ENCODE results near the gene PHOSPHO2.

PHOSPHO2 gene

GRCh38 chr2:169734169-169734847, 40.0 kb downstream of the PHOSPHO2 start:
- Histone ChIP-seq H3K27me3 (ENCODE audit: control insufficient read depth, low read length) (peaks cover 6% of the 10 kb centered on the region; the same call in 1 of the 2 replicates), H3F3A (ENCODE audit: control insufficient read depth, insufficient read depth) (peaks cover 10% of the 10 kb centered on the region), H3K4me3 (ENCODE audit: low read length) (peak overlapping the region; percentile 93), H3K9me3 (ENCODE audit: control insufficient read depth, insufficient read depth, low read length) (no peaks in the 10 kb centered on the region), H3K4me2 (ENCODE audit: low read length) (peak overlapping the region; percentile 97), H3K79me2 (ENCODE audit: control insufficient read depth, low read length) (peaks cover 43% of the 10 kb centered on the region), H3K4me1 (ENCODE audit: control insufficient read depth, low read length) (peaks cover 42% of the 10 kb centered on the region), H3K27ac (ENCODE audit: low read depth, low read length) (no peak overlapping the region), H3K36me3 (ENCODE audit: control insufficient read depth, low read length) (peaks cover 29% of the 10 kb centered on the region), H4K20me1 (ENCODE audit: control insufficient read depth, insufficient read depth, low read depth, low read length) (no peaks in the 10 kb centered on the region; the same call in 1 of the 2 replicates), H3K9me2 (replicated peaks; ENCODE audit: control insufficient read depth, low read length) (no peaks in the 10 kb centered on the region)
- TF ChIP-seq, protein P1, sequence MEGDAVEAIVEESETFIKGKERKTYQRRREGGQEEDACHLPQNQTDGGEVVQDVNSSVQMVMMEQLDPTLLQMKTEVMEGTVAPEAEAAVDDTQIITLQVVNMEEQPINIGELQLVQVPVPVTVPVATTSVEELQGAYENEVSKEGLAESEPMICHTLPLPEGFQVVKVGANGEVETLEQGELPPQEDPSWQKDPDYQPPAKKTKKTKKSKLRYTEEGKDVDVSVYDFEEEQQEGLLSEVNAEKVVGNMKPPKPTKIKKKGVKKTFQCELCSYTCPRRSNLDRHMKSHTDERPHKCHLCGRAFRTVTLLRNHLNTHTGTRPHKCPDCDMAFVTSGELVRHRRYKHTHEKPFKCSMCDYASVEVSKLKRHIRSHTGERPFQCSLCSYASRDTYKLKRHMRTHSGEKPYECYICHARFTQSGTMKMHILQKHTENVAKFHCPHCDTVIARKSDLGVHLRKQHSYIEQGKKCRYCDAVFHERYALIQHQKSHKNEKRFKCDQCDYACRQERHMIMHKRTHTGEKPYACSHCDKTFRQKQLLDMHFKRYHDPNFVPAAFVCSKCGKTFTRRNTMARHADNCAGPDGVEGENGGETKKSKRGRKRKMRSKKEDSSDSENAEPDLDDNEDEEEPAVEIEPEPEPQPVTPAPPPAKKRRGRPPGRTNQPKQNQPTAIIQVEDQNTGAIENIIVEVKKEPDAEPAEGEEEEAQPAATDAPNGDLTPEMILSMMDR (IDR thresholded peaks at IDR 0.05; ENCODE audit: low read depth, low read length, poor library complexity, severe bottlenecking), result no peak
- TF ChIP-seq EZH2phosphoT487 (IDR thresholded peaks at IDR 0.05; ENCODE audit: borderline replicate concordance, low read length), result no peak

- peaks cover 3% of the 10 kb centered on the region; the same call in 1 of the 2 replicates for H4K20me1 ChIP-seq (ENCODE audit: control insufficient read depth, insufficient read depth, low read depth, low read length)
- H3K79me2 ChIP-seq (ENCODE audit: control insufficient read depth, low read length), result peaks cover 49% of the 10 kb centered on the region
- peaks cover 10% of the 10 kb centered on the region for H3F3A ChIP-seq (ENCODE audit: control insufficient read depth, insufficient read depth)
- H3K4me1 ChIP-seq (ENCODE audit: control insufficient read depth, low read length), result peaks cover 42% of the 10 kb centered on the region
- TF ChIP-seq, protein P1 (IDR thresholded peaks at IDR 0.05; ENCODE audit: low read depth, low read length, poor library complexity, severe bottlenecking), result no peak
- TF ChIP-seq EZH2phosphoT487 (IDR thresholded peaks at IDR 0.05; ENCODE audit: borderline replicate concordance, low read length), result no peak
- no peaks in the 10 kb centered on the region for H3K9me2 ChIP-seq (replicated peaks; ENCODE audit: control insufficient read depth, low read length)
- no peaks in the 10 kb centered on the region for H3K9me3 ChIP-seq (ENCODE audit: control insufficient read depth, insufficient read depth, low read length)
- H3K4me3 ChIP-seq (ENCODE audit: low read length), result peak overlapping the region; percentile 93
- peaks cover 6% of the 10 kb centered on the region; the same call in 1 of the 2 replicates for H3K27me3 ChIP-seq (ENCODE audit: control insufficient read depth, low read length)
- peak overlapping the region; percentile 97 for H3K4me2 ChIP-seq (ENCODE audit: low read length)
- H3K27ac ChIP-seq (ENCODE audit: low read depth, low read length), result no peak overlapping the region
- H3K36me3 ChIP-seq (ENCODE audit: control insufficient read depth, low read length), result peaks cover 37% of the 10 kb centered on the region
These were observed 41.4 kb downstream of the PHOSPHO2 start for GRCh38 chr2:169735623-169736022.

- Histone ChIP-seq H3F3A (ENCODE audit: control insufficient read depth, insufficient read depth) (peaks cover 7% of the 10 kb centered on the region; the same call in 1 of the 2 replicates), H3K4me3 (ENCODE audit: low read length) (peak overlapping the region; percentile 93; the same call in 1 of the 2 replicates), H3K79me2 (ENCODE audit: control insufficient read depth, low read length) (peaks cover 49% of the 10 kb centered on the region), H3K27ac (ENCODE audit: low read depth, low read length) (no peak overlapping the region), H4K20me1 (ENCODE audit: control insufficient read depth, insufficient read depth, low read depth, low read length) (peaks cover 3% of the 10 kb centered on the region; the same call in 1 of the 2 replicates), H3K36me3 (ENCODE audit: control insufficient read depth, low read length) (peaks cover 47% of the 10 kb centered on the region), H3K27me3 (ENCODE audit: control insufficient read depth, low read length) (0 out of 2 replicates have a peak, but pooled peaks cover 6% of the 10 kb centered on the region), H3K4me1 (ENCODE audit: control insufficient read depth, low read length) (peaks cover 42% of the 10 kb centered on the region), H3K9me3 (ENCODE audit: control insufficient read depth, insufficient read depth, low read length) (no peaks in the 10 kb centered on the region), H3K9me2 (replicated peaks; ENCODE audit: control insufficient read depth, low read length) (no peaks in the 10 kb centered on the region), H3K4me2 (ENCODE audit: low read length) (peak overlapping the region; percentile 97)
- no peak for TF ChIP-seq EZH2phosphoT487 (IDR thresholded peaks at IDR 0.05; ENCODE audit: borderline replicate concordance, low read length)
- TF ChIP-seq, protein P1 (IDR thresholded peaks at IDR 0.05; ENCODE audit: low read depth, low read length, poor library complexity, severe bottlenecking), result no peak
These were observed 42.6 kb downstream of the PHOSPHO2 start for GRCh38 chr2:169736902-169737301.

Measured in DOHH2 (cell line).